HG02943 (cell line): ENCODE results near the gene GRIK2.

Source experiments
- ATAC-seq: cut with Tn5 transposase; IDR thresholded peaks from one replicate; pipeline ENCODE4 v1.9.1; 2021; ENCODE audit warnings: mild to moderate bottlenecking, low read depth, moderate library complexity; ENCODE audit not compliant: unreplicated experiment

Gene GRIK2

GRCh38 chr6:101531538-101531937 is 138.0 kb downstream of the GRIK2 start:
- ATAC-seq: no peak

DNA sequence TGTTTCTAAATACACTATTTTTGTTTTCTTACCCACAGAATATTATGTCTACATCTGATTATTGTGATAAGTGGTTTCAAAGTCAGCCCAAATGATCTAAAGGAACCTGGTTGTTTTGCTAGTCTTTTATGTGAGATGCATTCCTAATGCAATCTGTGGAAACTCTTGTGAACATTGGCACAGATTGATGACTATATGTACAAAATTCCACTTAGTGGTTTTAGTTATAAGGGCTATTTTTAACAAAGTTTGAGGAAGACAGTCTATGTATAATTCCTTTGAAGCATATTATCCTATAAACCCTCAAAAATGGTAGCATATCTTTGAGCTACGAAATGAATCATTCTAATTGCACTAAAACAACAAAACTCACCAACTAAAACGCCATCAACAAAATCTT is 140.9 kb downstream of the GRIK2 start:
- ATAC-seq: no peak

GRCh38 chr6:101534821-101535220 is 141.3 kb downstream of the GRIK2 start:
- ATAC-seq: no peak

DNA sequence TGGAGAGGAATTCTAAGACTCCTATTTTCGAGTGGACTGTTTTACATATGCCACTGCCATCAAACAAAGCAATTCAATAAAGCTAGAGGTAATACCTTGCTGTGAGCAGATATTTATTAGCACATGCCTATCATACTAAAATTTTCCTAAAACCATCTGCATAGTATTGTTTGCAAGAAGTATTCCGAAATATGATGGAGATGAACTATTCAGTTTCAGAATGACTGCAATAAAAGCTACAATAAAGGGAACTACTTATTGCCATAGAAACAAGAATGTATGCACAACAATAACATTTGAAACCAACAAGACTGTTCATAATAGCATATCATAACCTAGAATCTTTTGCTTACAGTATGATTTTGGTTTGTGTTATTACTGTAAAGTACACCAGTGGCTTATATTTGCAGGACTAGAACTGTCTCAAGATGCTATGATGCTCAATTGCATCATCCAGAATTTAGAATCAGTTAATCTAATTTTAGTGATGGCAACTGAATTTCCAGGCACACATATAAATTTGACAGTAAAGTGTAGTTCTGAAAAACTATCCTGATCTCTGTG is 144.3 kb downstream of the GRIK2 start:
- no peak for ATAC-seq

DNA sequence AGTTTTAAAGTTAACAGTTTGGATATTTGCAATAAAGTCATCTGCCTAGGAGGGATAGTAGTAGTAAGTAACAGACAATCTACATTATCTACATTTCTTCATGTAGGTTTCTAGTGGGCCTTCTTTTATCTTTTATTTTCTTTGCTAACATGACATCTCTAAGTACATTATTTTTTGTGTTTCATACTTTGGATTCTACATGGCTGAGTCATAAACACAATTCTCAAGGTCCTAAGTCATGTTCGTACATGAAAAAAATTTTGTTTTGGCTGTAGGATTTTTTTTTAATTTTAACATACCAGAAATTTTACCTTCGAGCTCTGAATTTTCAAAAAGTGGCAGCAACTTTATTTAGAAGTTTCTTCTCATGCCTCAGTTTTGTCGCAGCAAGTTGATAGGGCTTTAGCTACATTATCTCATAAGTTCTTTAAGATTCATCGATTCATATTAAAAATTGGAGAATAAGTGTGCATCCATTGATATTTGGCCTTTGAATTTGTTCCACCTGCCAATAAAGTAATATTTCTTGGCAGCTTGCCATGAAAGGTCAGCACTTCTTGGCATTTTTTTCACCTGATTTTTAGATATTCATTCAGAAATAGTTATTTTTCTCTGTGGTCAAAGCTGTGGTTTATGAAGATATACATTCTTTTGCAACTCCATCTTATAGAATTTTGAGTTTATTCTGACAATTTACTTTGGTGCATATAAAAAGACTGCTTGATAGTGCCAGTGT is 146.2 kb downstream of the GRIK2 start:
- no peak for ATAC-seq

DNA sequence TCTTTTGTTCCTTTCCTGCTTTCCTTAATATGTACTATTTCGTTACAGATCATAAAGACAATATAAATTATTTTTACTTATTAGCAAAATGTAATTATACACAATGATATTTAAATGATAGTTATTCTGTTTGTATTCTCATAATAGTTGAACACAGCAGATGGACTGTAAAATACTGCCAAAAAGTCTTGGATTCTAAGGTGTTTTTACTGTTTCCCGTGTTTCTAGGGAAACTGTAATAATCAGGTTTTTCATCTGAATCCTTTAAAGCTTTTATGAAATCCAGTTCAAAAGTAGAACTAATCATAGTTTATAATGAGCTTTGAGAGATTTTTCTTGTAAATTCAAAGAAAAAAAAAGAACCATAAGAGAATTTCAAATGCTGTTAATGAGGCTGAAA is 148.4 kb downstream of the GRIK2 start:
- ATAC-seq: no peak

DNA sequence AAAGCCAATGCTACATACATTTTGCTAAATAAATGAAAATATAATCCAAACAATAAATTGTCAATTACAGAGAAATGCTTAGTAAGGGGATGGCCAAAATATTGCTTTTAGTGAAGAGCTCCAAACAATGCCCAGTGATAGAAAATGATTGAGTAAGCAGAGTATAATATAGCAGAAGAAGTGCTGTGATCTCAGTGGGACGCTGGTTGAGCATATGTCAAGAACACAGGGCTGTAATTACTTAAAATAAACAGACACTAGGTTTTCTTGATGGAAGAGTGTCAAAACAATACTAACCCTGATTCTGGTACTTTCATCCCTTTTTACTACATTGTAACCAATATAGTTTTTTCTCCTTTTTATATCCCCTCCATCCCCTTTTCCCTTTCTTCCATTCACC is 150.3 kb downstream of the GRIK2 start:
- ATAC-seq: no peak

- ATAC-seq: no peak
Observed at GRCh38 chr6:101544286-101544685, 150.8 kb downstream of the GRIK2 start.

DNA sequence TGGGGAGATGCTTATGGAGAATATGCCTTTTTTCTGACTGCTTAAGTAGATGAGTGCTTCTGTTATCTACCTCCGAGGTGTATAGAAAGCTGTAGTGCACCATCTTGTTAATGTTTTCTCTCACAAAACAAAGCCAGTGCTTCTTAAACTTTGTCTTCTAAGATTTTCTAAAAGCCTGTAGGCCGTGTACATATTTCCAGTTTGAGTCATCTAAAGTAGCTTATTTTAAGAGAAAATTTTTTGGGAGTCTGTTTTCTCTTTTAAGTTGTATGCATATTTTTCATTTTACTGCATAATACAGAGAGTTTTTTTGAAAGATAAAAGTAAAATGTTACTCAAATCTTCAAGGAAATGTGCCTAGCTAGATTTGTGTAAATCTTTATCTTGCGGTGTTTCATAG is 151.7 kb downstream of the GRIK2 start:
- ATAC-seq: no peak

GRCh38 chr6:101550451-101550850 is 156.9 kb downstream of the GRIK2 start:
- ATAC-seq: no peak

DNA sequence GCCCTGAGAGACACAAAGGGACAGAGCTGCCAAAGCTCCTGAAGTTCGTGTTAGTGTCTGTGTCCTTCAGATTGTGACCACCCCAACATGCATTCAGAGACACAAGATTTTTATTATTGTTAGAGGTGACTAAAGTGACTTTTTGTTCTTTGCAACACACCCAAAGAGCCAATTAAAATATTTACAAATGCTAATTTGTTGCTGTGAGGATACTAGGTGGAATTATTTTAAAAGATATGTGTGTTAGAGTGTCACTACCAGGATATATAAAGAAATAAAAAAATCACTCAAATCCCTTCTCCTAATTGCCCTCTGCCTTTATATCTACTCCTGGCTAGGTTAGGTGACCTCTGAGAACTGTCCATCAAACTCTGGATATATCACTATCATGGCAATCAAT is 160.7 kb downstream of the GRIK2 start:
- ATAC-seq: no peak

DNA sequence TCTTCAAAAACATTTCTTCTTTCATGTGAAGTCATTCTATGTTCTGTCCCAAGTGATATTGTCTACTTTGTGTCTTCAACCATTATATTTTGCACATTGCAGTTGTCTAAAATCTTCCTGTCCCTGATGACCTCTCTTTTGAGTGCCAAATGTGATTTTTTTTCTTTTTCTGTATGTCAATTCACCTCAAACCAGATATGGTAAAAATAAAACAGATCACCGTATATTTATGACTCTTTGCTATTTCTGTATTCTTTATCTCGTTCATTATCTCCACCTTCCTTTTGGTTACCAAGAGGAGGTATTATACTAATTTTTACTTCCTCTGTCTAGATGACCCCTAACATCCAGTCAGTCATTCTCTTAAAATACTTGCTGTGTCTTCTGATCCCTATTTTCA is 165.2 kb downstream of the GRIK2 start:
- no peak for ATAC-seq

DNA sequence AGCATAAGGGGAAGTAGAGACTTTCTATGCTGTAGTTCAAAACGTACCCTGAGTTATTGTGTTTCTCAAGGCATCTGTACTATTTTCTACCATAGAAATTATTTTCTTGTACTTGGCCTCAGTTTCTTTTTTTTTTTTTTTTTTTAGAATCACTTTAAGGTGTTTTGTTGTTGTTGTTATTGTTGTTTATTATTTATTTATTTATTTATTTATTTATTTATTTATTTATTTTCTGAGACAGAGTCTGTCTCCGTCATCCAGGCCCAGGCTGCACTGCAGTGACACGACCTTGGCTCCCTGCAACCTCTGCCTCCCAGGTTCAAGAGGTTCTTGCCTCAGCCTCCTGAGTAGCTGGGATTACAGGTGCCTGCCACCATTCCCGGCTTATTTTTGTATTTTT is 179.1 kb downstream of the GRIK2 start:
- ATAC-seq: no peak

DNA sequence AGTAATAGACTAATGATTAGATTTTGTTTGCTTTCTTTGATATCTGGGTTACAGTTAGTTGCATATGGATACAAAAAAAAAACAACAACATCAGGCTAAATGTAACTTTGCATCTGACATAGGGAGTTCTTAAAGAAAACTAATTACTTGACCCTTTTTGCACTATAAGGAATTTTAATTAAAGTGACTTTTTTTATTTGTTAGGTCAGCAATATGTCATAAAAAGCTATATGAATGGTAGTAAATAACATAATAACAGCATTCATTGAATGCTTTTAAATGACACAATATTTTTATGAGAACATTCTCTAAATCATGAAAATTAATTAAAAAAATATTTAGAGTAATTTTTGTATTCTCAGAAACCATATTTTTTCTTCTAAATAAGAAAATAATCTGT is 183.6 kb downstream of the GRIK2 start:
- ATAC-seq: no peak

DNA sequence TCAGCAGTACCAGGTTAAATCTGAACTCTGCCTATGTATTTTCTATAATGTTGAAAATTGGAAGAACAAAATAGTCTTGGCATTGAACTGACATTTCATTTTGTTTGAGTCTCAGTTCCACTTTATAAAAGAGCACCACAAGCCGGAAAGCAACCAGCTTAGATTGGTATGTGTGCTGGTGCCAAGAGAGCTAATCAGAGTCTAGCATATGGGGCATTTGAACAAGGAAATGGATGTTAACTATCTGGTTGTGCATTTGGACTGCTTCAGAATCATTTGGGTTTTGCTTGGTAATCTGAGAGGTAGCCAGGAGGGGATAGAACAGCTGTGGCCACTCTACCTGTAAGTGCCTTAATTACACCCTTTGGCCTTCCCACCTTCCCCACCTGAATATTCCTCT is 184.8 kb downstream of the GRIK2 start:
- no peak for ATAC-seq

GRCh38 chr6:101582792-101583191 is 189.3 kb downstream of the GRIK2 start:
- no peak for ATAC-seq

- no peak for ATAC-seq
Observed at GRCh38 chr6:101585501-101585900, 192.0 kb downstream of the GRIK2 start.

- ATAC-seq: no peak
Observed at GRCh38 chr6:101588343-101588742, 194.8 kb downstream of the GRIK2 start.

DNA sequence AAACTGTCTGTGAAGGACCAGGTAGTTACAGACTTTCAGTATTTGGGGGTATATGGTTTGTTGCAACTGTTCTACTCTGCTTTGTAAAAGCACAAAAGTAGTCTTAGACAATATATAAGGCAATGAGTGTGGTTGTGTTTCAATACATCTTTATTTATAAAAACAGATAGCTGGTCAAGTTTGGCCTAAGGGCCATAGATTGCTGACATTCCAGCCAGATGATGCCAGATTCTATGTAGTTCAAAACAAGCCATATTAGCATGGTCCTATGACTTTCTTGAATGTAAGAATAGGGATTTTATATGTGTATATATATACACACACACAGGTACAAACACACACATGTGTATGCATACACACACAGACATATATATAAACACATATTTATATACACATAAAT is 201.8 kb downstream of the GRIK2 start:
- no peak for ATAC-seq

GRCh38 chr6:101597693-101598092 is 204.2 kb downstream of the GRIK2 start:
- no peak for ATAC-seq

DNA sequence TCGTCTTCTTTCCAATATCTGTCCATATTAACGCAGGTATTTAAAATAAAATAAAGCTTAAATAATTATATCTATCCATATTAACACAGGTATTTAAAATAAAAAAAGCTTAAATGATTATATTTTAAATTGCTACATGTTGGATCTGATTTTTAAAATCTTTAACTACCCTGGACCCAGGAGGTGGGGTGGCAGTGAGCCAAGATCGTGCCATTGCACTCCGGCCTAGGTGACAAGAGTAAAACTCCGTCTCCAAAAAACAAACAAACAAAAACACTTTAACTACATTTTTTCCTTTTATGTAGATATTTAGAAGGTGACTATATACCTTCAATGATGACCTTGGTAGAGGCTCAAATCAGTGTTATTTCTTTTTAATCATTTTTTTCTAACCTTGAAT is 211.9 kb downstream of the GRIK2 start:
- ATAC-seq: no peak

- no peak for ATAC-seq
Observed at GRCh38 chr6:101605874-101606273, 212.4 kb downstream of the GRIK2 start.
